K562 (cell line): ENCODE measurements around the gene HS3ST4. TPM values are rescaled to one million over a fixed set of nuclear protein-coding genes. Genes with fewer than 3 reads are reported as not detected.

ENCODE experiments used
- ATAC-seq: fragments of 200-7000 bp; cut with Tn5 transposase; 3 replicates; pipeline ENCODE4 v1.9.1; 2020; ENCODE audit warnings: moderate library complexity
- BruUV-seq: library from RNA; stranded (reverse); fragments of 400-500 nt; replicated peaks from 2 replicates; lab custom pipeline; 2021; lab: Mats Ljungman, UMichigan
- CTCF ChIA-PET: fragments of 300-600 bp; formaldehyde crosslinking; extraction: SDS; loops from one replicate; lab custom pipeline; 2021; ENCODE audit warnings: low intra/inter-chr PET ratio; lab: Yijun Ruan, JAX
- POLR2A ChIA-PET: fragments of 300-600, 350-650 bp; sonication (Branson Sonifier 250); formaldehyde crosslinking; extraction: SDS; loops from one replicate; lab custom pipeline; 2021; ENCODE audit warnings: antibody characterized with exemption, inconsistent platforms; lab: Yijun Ruan, JAX
- DNase-seq, 4 experiments: peaks; one replicate each; pipeline versions ENCODE4 v3.0.0 to v3.0.0-alpha.2; 2011 to 2018; ENCODE audit warnings: low spot score in 3 of 4, mixed read lengths in 3 of 4; ENCODE audit errors: extremely low read depth in 1 of 4
- FAIRE-seq: peaks from 2 replicates; lab custom pipeline; 2011; peaks lifted over from hg19 to GRCh38; lab: Jason Lieb, UNC
- H2AFZ ChIP-seq: 2 replicates; pipeline ENCODE4 v1.6.0; 2011; ENCODE audit warnings: low read depth, low read length, control low read depth, inconsistent platforms
- H3K27ac ChIP-seq: fragments of 200-600 bp; 3 replicates; pipeline ENCODE4 v1.8.0; 2011; ENCODE audit warnings: low read depth, mild to moderate bottlenecking, control low read depth, inconsistent platforms, low read length, moderate library complexity, mixed read lengths; ENCODE audit errors: extremely low read depth
- H3K27me3 ChIP-seq, 2 experiments: fragments of 300-600 bp in 1 of 2; 2 replicates in 1 of 2; 3 replicates in 1 of 2; pipeline versions ENCODE4 v1.6.0 to v1.8.0; 2011; ENCODE audit warnings: inconsistent platforms in 2 of 2, low read length in 2 of 2, mild to moderate bottlenecking in 1 of 2, mixed read lengths in 1 of 2, moderate library complexity in 1 of 2; ENCODE audit not compliant: control insufficient read depth in 2 of 2, insufficient read depth in 2 of 2
- H3K36me3 ChIP-seq: fragments of 300-600 bp; 3 replicates; pipeline ENCODE4 v1.8.0; 2011; ENCODE audit warnings: mild to moderate bottlenecking, low read length, inconsistent platforms; ENCODE audit not compliant: control insufficient read depth, insufficient read depth
- H3K4me1 ChIP-seq, 2 experiments: fragments of 200-600 bp in 1 of 2; replicated peaks in 1 of 2; 2 replicates in 1 of 2; 3 replicates in 1 of 2; pipeline versions ENCODE4 v1.5.1 to v1.8.0; 2011; ENCODE audit warnings: inconsistent platforms in 2 of 2, low read length in 2 of 2, mild to moderate bottlenecking in 1 of 2, mixed read lengths in 1 of 2, moderate library complexity in 1 of 2; ENCODE audit not compliant: control insufficient read depth in 2 of 2, insufficient read depth in 2 of 2
- H3K4me2 ChIP-seq: 2 replicates; pipeline ENCODE4 v1.6.1; 2011; ENCODE audit warnings: low read length, control low read depth, inconsistent platforms, mixed read lengths; ENCODE audit not compliant: insufficient read depth
- H3K4me3 ChIP-seq: fragments of 200-600 bp; sonication (generic), shearing (Covaris generic); 2 replicates; pipeline ENCODE4 v1.5.1; 2016; ENCODE audit warnings: control low read depth, inconsistent platforms
- H3K79me2 ChIP-seq: fragments of 200-600 bp; 3 replicates; pipeline ENCODE4 v1.8.0; 2011; ENCODE audit warnings: low read length, inconsistent platforms; ENCODE audit not compliant: control insufficient read depth, insufficient read depth
- H3K9ac ChIP-seq, 2 experiments: 2 replicates each; pipeline versions ENCODE4 v1.6.0 to v1.6.1; 2011; ENCODE audit warnings: low read depth in 2 of 2, low read length in 2 of 2, control low read depth in 1 of 2, inconsistent platforms in 1 of 2, mild to moderate bottlenecking in 1 of 2, mixed read lengths in 1 of 2; ENCODE audit not compliant: insufficient read depth in 1 of 2
- H3K9me1 ChIP-seq: one replicate; pipeline ENCODE4 v1.6.0; 2011; ENCODE audit warnings: inconsistent platforms, mild to moderate bottlenecking, low read length, moderate library complexity; ENCODE audit not compliant: control insufficient read depth, insufficient read depth
- H3K9me3 ChIP-seq: replicated peaks from 2 replicates; pipeline ENCODE4 v1.5.1; 2011; ENCODE audit warnings: low read depth, low read length, inconsistent platforms; ENCODE audit not compliant: control insufficient read depth, insufficient read depth
- H4K20me1 ChIP-seq: replicated peaks from 2 replicates; pipeline ENCODE4 v1.6.1; 2011; ENCODE audit warnings: low read length, inconsistent platforms, mixed read lengths; ENCODE audit not compliant: control insufficient read depth, insufficient read depth
- CBX2 ChIP-seq: fragments of 200-600 bp; sonication (generic); IDR thresholded peaks from one replicate; pipeline ENCODE4 v1.6.1; 2012; ENCODE audit warnings: mild to moderate bottlenecking, low read length, inconsistent platforms; ENCODE audit not compliant: insufficient read depth, poor library complexity, severe bottlenecking
- CHD4 ChIP-seq: fragments of 200-600 bp; sonication (generic); IDR thresholded peaks from 3 replicates; pipeline ENCODE4 v1.6.1; 2012; ENCODE audit warnings: low read depth, mild to moderate bottlenecking, mixed read lengths, low read length, inconsistent platforms; ENCODE audit not compliant: insufficient read depth, insufficient replicate concordance, poor library complexity, severe bottlenecking
- HNRNPK ChIP-seq: fragments of 200-400 bp; formaldehyde crosslinking; IDR thresholded peaks from one replicate; pipeline ENCODE4 v1.6.1; 2018; ENCODE audit warnings: mild to moderate bottlenecking, low read depth, low read length; ENCODE audit not compliant: poor library complexity, severe bottlenecking
- KDM4B ChIP-seq, 2 experiments: fragments of 450-650 bp in 1 of 2; sonication (generic) in 1 of 2; IDR thresholded peaks; 2 replicates each; pipeline ENCODE4 v1.6.1; 2016 to 2017; ENCODE audit warnings: borderline replicate concordance in 2 of 2, antibody characterized with exemption in 1 of 2, low read depth in 1 of 2, mild to moderate bottlenecking in 1 of 2
- MAX ChIP-seq: sonication (generic); formaldehyde crosslinking; IDR thresholded peaks from 2 replicates; pipeline ENCODE4 v1.9.0; 2022; ENCODE audit warnings: mild to moderate bottlenecking, missing genetic modification reagents
- MXD1 ChIP-seq: fragments of 250-450 bp; sonication (Bioruptor Pico); IDR thresholded peaks from 2 replicates; pipeline ENCODE4 v1.8.0; 2021; ENCODE audit warnings: borderline replicate concordance, mild to moderate bottlenecking, moderate library complexity; ENCODE audit not compliant: poor library complexity, severe bottlenecking
- NELFE ChIP-seq: IDR thresholded peaks from 2 replicates; pipeline ENCODE4 v1.6.1; 2011; ENCODE audit warnings: mild to moderate bottlenecking; ENCODE audit not compliant: insufficient read depth, insufficient read length
- PYGO2 ChIP-seq: fragments of 450-650 bp; IDR thresholded peaks from 2 replicates; pipeline ENCODE4 v1.6.1; 2016; ENCODE audit warnings: mild to moderate bottlenecking, missing genetic modification characterization, moderate library complexity, missing compliant biosample characterization
- SFPQ ChIP-seq: fragments of 200-400 bp; formaldehyde crosslinking; IDR thresholded peaks from 2 replicates; pipeline ENCODE4 v1.6.1; 2017; ENCODE audit warnings: mild to moderate bottlenecking, low read depth, low read length, moderate library complexity
- ZBTB9 ChIP-seq: fragments of 450-650 bp; formaldehyde crosslinking; IDR thresholded peaks from 2 replicates; pipeline ENCODE4 v1.4.0; 2020; ENCODE audit warnings: mild to moderate bottlenecking, moderate library complexity
- ZNF696 ChIP-seq: fragments of 250-450 bp; sonication (Bioruptor Pico); conservative IDR thresholded peaks from 2 replicates; pipeline ENCODE4 v1.4.0; 2020; ENCODE audit warnings: mild to moderate bottlenecking, moderate library complexity
- WGBS: fragments of 100-300 bp; shearing (Covaris generic); methylation state at CpG from one replicate; pipeline ENCODE4 v1.1.6; 2016; ENCODE audit warnings: low coverage, mixed read lengths; ENCODE audit not compliant: insufficient coverage; ENCODE audit errors: missing lambda C conversion rate; 5-methylcytosine and 5-hydroxymethylcytosine counted together
- in situ Hi-C: fragments of 300-500 bp; cut with MboI; formaldehyde crosslinking; loops from 4 replicates; pipeline ENCODE4 v1.15.0; 2018; ENCODE audit warnings: inconsistent platforms, mixed read lengths
- intact Hi-C: fragments of 100-400 bp; cut with micrococcal nuclease; formaldehyde crosslinking; loops from 2 replicates; pipeline ENCODE4 v1.14.2; 2022
- polyA plus RNA-seq, 8 experiments: library from polyadenylated mRNA; depleted of rRNA in 4 of 8; stranded (reverse) in 5 of 8; unstranded in 3 of 8; fragments of >200 nt; fragmentation: Nextera tagmentation in 2 of 8; fragmentation: Illumina TruSeq in 1 of 8; extraction: Ambion mirVana in 2 of 8; extraction: Trizol in 1 of 8; gene quantifications; 2 replicates each; pipeline versions ENCODE4 v1.2.1 to v1.2.3, GENCODE V29; 2011 to 2014; ENCODE audit warnings: inconsistent platforms in 1 of 8, missing spikeins in 1 of 8
- total RNA-seq, 7 experiments: library from RNA; depleted of rRNA in 6 of 7; stranded (reverse); fragments of >200 nt in 6 of 7; fragmentation: Illumina TruSeq in 2 of 7; extraction: Trizol in 2 of 7; gene quantifications; 2 replicates each; pipeline versions ENCODE4 v1.2.1 to v1.2.3, GENCODE V29; 2011 to 2021; ENCODE audit warnings: low replicate concordance in 1 of 7

Gene HS3ST4
- total and polyA plus RNA-seq, 9 of the 15 experiments (the other 6 are each of a cell fraction or from before 2014, with no cell fraction given): not detected

- H3K9me3 ChIP-seq: no peaks in the 10 kb centered on the region
- no peaks in the 10 kb centered on the region for H3K79me2 ChIP-seq
- BruUV-seq: no TSS peak
- H3K9me1 ChIP-seq: no peaks in the 10 kb centered on the region
- H3K9ac ChIP-seq: no peak overlapping the region
- TF ChIP-seq NELFE (no peak), CHD4 (no peak), HNRNPK (no peak), PYGO2 (tag) (no peak), ZNF696 (no peak), MAX (CRISPR knock-in tag) (no peak), SFPQ (no peak), KDM4B (IDR thresholded peaks at IDR 0.05; ENCODE audit: borderline replicate concordance in 2 of 2, low read depth in 1 of 2) (no peak), ZBTB9 (CRISPR knock-in tag) (no peak), CBX2 (no peak), MXD1 (CRISPR knock-in tag) (no peak)
- TF ChIP-seq, all 486 proteins: peak for 0
- in situ Hi-C loops (no loop called here), intact Hi-C loops (no loop called here)
- H3K27ac ChIP-seq: no peak overlapping the region
- POLR2A ChIA-PET: no interaction called here
- H2AFZ ChIP-seq: no peak overlapping the region
- H4K20me1 ChIP-seq: no peaks in the 10 kb centered on the region
- no peaks in the 10 kb centered on the region for H3K36me3 ChIP-seq
- no peak for FAIRE-seq
- H3K4me2 ChIP-seq: no peak overlapping the region
- WGBS: 0% methylated on average over 3 of the region's 3 CpGs
- no peak for DNase-seq
- H3K4me1 ChIP-seq: no peaks in the 10 kb centered on the region
- H3K4me3 ChIP-seq: no peak overlapping the region
- H3K27me3 ChIP-seq: peaks cover 0 to 4% of the 10 kb centered on the region in 2 experiments; a peak in 1 of 5 replicates
- no peak for ATAC-seq
- CTCF ChIA-PET: no interaction called here
Measured at GRCh38 chr16:26169473-26169872, 477.7 kb downstream of the HS3ST4 start.
